Stimulated activated CD8-positive, alpha-beta memory T cell treated with anti-CD3 and anti-CD28 coated beads, Interleukin-4, amount 100 ng/mL, for 4 hours (primary cell): Measurements from ENCODE around the gene RYR3.

Source experiments
- DNase-seq, 2 donors: peaks; one replicate each; pipeline ENCODE4 v3.0.0-alpha.2; 2020; ENCODE audit warnings: low read depth in 2 of 2, low spot score in 1 of 2

The RYR3 gene

GRCh38 chr15:33639456-33639855, 328.7 kb downstream of the RYR3 start:
- no peak for DNase-seq

GRCh38 chr15:33639978-33640377, 329.2 kb downstream of the RYR3 start:
- no peak for DNase-seq

DNA sequence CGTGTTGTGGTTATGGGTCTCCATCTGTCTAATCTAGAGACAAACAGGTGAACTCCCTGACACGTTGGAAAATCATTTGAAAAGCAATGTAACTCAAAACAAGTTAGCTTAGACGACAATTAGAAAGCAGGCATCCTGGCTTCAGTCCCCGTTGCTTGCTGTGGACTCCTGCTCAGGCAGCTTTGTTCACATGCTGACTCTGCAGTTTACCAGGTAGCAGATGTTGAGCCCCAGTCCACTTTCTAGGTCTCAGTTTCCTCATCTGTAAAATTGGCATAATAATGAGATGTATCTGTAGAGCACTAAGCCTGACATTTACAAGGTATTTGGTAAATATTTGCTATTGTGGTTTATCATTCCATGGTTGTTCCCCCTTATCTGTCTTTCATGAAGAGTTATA, 330.3 kb downstream of the RYR3 start:
- no peak for DNase-seq

DNA sequence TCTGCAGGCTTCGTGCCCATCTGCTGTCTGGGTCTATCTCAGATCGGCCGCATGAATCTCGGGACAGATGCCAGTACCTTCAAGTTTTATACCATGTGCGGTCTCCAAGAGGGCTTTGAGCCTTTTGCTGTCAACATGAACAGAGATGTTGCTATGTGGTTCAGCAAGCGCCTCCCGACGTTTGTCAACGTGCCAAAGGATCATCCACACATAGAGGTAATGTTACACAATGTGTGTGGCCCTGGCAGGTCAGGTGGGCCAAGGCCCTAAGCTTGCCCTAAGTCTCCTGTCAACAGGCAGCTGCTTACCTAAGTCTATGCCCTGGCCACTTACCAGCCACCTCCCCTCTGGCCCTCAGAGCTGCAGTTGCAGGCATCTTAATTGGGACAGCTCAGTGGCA, 333.5 kb downstream of the RYR3 start:
- no peak for DNase-seq

DNA sequence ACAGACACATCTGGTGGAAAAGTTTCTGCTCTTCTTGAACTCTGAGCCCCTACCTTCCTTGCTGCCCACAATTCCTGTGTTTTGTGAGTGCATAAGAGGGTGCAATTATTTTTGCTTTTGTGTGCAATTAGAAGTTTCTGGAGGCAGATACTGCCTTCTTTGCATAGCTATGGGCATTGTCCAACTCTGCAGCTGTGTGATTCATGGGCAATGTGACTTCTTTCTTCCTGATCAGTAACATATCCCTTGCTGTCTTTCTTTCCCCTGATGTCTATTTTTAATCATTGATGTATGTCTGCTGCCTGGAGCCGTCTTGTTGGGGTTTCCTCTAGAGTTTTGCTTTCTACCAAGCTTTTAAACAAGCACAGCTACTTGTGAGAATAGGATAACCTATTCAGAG, 336.0 kb downstream of the RYR3 start:
- no peak for DNase-seq

GRCh38 chr15:33649217-33649933, 338.6 kb downstream of the RYR3 start:
- no peak for DNase-seq

DNA sequence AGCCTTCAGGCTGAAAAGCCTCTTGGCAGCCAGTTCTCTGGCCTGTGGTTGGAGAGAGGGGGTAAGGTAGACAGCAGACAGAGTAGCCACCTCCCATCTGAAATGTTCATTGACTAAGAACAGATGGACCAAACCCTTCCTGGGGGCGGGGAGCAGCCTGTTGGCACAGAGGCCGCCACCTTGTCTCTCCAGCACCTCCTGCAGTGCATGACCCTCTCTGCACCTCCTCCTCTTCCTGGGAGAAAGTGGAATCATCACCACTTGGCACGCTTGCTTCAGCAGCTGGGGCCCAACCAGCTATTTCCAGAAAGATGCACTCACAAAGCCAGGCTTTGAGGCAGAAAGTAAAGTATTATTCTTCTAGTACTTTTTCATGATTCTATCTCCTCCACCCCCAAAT, 344.1 kb downstream of the RYR3 start:
- DNase-seq: no peak

DNA sequence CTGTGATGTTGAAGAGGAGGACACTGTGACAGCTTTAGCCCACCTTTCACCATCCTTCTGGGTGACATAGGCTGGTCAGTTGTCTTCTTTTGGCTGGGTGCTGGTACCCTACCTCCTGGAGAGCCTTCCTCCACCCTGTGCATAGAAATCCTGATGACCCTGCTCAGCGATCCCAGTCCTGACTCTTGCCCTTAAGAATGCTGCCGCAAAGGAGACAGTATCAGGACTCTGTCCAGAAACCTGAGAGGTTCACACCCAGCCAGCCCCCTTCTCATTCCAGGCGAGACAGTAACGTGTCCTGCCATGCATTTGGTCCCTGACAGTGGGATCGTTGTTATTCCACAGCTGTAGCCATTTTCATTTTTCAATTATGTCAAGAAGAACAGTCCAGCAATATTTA, 344.7 kb downstream of the RYR3 start:
- no peak for DNase-seq

GRCh38 chr15:33656168-33656567, 345.4 kb downstream of the RYR3 start:
- DNase-seq: no peak

DNA sequence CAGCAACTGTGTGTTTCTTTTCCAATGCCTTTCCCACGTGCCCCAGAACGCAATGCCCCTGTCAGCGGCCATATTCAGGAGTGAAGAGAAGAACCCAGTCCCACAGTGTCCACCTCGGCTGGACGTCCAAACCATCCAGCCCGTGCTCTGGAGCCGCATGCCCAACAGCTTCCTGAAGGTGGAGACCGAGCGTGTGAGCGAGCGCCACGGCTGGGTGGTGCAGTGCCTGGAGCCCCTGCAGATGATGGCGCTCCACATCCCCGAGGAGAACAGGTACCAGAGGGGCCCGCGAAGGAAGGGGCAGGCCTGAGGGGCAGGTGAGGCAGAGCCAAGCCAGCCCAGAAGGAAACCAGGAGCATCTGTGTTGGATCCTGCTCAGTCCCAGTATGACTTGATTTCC, 349.4 kb downstream of the RYR3 start:
- DNase-seq: no peak

DNA sequence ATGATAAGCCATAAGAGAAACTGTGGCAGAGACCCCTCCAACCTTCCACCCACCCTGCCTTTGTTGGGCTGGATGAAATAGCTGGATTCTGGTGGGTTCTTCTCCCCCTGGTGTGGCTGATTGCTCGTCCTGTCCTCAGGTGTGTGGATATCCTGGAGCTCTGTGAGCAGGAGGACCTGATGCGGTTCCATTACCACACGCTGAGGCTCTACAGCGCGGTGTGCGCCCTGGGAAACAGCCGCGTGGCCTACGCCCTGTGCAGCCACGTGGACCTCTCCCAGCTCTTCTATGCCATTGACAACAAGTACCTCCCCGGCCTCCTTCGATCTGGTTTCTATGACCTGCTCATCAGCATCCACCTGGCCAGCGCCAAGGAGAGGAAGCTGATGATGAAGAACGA, 351.2 kb downstream of the RYR3 start:
- no peak for DNase-seq

DNA sequence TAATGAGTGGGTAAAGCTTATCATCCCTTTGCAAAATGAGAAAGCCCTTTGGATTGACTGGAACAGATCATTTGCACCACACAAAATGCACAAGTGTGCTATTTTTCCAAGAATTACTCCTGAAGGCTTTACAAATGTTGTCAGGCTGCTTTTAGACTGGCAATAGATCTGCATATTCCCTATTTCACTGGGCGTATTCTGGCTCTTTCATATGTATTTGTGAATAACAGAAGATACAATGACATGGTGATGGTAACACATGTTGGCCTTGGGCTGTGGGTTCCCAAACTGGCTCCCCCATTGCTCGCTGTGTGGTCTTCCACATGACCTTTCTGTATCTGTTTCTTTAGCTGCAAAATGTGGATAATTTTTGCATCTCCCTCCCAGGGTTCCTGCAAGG, 354.2 kb downstream of the RYR3 start:
- no peak for DNase-seq

DNA sequence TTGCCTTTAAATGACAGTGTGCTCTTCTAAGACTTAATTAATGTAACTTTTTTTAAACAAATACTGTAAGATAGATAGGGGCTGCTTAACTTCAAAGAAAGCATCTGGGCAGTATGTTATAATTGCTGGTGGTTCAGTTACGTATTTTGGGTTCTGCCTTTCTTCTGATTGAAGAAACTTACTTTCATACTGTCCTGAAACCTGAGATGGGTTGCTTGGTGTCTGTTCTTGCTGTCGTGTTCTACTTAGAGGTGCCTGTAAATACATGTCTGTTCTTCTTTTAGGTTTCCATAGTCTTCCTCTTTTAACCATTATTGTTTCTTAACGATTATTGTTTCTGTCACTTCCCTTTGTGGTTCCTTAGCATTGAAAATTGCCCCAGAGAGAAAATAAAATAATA, 359.8 kb downstream of the RYR3 start:
- no peak for DNase-seq

GRCh38 chr15:33671456-33671855, 360.7 kb downstream of the RYR3 start:
- no peak for DNase-seq

- DNase-seq: no peak
Observed at GRCh38 chr15:33675246-33675645, 364.5 kb downstream of the RYR3 start.

- DNase-seq: no peak
Observed at GRCh38 chr15:33677238-33677830, 366.6 kb downstream of the RYR3 start.

DNA sequence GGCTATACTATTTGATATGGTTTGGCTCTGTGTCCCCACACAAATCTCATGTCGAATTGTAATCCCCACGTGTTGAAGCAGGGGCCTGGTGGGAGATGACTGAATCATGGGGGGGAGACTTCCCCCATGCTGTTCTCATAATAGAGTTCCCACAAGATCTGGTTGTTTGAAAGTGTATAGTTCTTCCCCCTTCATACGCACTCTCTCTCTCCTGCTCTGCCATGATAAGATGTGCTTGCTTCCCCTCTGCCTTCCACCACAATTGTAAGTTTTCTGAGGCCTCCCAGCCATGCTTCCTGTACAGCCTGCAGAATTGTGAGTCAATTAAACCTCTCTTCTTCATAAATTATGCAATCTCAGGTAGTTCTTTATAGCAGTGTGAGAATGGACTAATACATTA, 367.4 kb downstream of the RYR3 start:
- no peak for DNase-seq

DNA sequence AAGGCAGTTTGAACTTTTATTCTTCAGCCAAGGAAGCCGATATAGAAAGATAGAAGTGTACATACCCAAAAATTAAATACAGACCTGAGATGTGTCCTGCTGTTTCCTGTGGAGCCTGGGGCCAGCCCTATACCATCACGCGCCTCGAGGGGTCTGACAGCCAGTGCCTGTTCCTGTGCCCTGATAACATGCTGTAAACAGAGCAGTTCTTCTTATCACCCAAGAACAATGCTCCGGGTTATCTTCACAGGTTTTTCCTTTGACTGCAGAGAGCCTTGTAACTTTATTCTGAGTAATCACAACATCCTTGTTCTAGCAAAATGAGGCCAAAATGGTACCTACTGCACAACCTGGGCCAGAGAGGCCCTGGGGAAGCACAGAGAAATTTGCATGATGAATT, 367.8 kb downstream of the RYR3 start:
- DNase-seq: no peak

DNA sequence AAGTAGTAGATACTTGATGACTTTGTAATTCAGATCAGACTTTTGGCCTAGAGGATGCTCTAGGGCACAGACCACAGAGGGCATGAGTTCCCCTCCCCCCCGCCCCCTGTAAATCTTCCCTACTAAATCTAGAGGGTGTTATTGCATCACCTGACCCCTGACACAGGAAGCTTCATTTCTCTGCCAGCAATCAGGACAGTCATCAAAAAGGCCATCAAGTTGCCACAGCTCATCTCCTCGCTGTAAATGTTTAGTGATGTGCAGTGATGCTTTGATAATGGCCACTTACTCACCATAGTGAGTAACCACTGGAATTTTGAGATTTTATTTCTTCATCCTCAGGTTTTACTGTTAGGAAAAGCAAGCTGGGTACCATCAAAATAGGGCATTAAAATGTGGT, 368.3 kb downstream of the RYR3 start:
- no peak for DNase-seq

GRCh38 chr15:33680336-33680735, 369.6 kb downstream of the RYR3 start:
- DNase-seq: no peak

DNA sequence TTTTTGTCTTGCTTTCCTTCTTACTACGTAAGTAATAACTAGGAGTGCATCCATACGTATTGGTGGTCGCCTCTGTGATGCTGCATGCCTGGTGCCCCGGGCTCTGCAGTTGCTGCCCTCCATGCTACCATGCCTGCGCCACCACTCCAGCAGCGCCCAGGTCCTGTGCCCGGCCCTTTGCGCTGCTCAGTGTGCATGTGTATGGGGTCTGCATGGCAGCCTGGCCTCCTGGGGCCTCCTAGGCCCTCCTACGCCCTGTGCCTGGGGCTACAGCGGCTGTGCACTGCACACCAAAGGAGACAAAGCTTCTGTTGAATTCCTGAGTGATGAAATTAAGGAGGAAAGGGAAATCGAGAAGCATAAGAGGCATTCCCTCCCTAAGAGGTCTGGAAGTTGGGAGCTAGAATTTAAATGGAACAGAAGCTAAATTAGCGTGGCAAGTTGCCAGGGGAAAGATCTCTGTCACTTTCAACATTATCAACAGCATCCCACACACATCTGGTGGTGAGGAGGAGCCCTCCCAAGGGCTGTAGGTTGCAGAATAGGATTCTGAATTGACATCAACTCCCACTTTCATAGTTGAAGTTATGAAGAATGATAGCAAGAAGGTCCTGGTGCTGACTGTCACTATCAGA, 382.5 kb downstream of the RYR3 start:
- no peak for DNase-seq

GRCh38 chr15:33698126-33698525, 387.4 kb downstream of the RYR3 start:
- DNase-seq: no peak

- no peak for DNase-seq
Observed at GRCh38 chr15:33699145-33699544, 388.4 kb downstream of the RYR3 start.
